ENCODE results near the gene MTO1.
"Not testable (repeated sequence)": the region's sequence is repeated elsewhere in the genome, so short reads cannot be mapped to it uniquely, and the experiment has no call there.

Gene MTO1

DNA sequence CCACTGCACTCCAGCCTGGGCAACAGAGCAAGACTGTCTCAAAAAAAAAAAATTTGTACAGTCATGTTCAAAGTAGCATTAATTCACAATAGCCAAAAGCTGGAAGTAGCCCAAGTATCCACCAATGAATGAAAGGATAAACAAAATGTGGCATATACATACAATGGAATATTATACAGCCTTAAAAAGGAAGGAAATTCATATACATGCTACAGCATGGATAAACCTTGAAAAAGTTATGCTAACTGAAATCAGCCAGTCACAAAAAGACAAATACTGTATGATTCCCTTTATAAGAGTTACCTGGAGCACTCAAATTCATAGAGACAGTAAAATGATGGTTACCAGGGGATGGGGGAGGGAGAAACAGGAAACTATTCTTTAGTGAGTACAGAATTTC is 43.6 kb downstream of the MTO1 start:
- no peak for DNase-seq

DNA sequence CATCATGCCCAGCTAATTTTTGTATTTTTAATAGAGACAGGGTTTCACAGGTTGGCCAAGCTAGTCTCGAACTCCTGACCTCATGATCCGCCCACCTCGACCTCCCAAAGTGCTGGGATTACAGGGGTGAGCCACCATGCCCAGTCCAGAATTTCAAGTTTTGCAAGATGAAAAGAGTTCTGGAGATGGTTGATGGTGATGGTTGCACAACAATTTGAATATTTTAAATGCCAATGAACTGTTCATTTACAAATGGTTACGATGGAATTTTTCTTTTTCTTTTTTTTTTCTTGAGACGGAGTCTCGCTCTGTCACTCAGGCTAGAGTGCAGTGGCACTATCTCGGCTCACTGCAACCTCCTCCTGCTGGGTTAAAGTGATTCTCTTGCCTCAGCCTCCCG is 44.2 kb downstream of the MTO1 start:
- DNase-seq: not testable (repeated sequence)

DNA sequence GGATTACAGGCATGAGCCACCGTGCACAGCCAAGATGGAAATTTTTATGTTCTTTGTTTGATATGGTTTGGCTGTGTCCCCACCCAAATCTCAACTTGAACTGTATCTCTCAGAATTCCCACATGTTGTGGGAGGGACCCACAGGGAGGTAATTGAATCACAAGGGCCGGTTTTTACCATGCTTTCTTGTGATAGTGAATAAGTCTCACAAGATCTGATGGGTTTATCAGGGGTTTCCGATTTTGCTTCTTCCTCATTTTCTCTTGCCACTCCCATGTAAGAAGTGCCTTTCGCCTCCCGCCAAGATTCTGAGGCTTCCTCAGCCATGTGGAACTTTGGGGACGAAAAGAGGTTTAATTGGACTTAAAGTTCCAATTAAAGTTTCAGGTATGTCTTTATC is 44.7 kb downstream of the MTO1 start:
- no peak for DNase-seq

DNA sequence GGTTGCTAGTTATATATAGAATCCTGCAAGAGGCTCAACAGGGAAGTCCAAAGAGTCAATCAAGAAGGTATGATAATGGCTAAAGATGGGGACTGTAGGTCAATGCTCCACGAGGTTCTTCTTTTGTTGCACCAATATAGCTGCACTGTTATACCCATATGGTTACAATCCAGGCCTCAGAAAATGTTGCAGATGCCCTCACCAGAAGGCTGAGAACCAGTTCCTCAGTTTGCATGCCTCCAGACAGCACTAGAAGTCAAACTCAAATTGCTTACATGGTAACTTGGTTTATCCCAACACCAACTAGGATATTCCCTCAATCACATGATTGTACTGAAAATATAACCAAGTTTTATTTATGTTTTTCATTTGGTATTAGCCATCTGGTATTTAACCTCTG is 47.2 kb downstream of the MTO1 start:
- DNase-seq: no peak

DNA sequence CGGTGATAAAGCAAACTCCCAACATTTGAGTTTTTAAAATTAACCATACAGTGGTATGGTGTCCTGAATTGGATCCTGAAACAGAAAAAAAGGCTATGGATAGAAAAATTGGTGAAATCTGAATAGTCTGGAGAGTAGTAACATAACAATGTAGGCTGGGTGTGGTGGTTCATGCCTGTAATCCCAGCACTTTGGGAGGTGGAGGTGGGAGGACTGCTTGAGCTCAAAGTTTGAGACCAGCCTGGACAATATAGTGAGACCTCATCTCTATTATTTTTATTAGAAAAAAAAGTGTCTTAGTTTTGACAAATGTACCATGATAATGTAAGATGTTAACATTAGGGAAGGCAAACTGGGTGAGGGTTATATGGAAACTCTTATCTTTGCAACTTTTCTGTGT is 48.3 kb downstream of the MTO1 start:
- DNase-seq: no peak

DNA sequence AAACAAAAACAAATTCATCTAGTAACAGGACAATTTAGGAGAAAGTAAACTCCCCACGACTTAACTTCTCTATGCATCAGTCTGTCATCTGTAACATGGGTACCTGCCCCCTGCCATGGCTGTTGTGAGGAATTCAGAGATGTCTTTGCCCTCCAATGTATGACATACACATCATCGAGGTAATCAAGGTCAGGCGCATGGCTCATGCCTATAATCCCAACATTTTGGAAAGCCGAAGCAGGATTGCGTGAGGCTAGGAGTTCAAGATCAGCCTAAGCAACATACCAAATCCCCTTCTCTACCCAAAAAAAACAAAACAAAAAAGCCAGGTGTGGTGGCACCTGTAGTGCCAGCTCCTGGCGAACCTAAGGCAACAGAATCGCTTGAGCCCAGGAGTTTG is 50.3 kb downstream of the MTO1 start:
- DNase-seq: no peak

DNA sequence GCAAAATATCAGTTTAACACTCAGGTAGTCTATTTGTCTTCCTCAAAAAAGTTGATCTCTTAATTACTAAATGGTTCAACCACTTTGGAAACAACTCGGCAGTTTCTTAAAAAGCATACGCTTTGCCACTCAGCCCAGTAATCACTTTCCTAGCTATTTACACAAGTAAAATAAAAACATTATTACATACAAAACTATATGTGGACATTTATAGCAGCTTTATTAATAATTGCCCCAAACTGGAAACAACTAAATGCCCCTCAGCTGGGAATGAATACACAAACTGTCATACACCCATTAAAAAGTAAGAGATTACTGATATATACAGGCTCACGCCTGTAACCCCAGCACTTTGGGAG is 51.9 kb downstream of the MTO1 start:
- no peak for DNase-seq

DNA sequence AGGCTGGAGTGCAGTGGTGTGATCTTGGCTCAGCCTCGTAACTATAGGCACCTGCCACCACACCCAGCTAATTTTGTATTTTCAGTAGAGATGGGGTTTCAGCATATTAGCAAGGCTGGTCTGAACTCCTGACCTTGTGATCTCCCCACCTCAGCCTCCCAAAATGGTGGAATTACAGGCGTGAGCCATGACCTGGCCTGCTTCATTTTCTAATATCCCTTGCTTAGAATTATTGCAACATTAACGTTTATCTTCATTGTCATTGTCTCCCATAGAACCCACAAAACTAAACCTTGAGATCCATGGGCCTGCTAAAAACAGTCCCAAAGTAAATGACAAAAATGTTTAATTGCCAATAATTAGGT is 53.2 kb downstream of the MTO1 start:
- DNase-seq: no peak

DNA sequence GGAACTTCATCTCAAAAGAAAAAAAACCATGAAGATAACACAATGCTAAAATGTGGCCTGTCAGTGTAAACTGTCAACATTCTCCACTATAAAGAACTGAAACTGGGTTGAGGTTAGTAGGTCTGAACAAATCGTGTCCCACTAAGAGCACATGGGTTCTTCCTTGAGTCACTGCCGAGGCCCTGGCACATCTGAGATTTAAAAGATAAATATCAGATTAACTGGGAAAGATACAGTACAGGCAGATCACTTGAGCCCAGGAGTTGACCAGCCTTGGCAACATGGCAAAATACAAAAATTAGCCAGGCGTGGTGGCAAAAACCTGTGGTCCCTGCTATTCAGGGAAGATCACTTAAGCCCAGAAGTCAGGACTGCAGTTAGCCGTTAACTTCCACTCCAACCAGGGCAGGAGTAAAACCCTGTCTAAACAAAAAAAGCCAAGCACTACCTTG is 53.7 kb downstream of the MTO1 start:
- no peak for DNase-seq

DNA sequence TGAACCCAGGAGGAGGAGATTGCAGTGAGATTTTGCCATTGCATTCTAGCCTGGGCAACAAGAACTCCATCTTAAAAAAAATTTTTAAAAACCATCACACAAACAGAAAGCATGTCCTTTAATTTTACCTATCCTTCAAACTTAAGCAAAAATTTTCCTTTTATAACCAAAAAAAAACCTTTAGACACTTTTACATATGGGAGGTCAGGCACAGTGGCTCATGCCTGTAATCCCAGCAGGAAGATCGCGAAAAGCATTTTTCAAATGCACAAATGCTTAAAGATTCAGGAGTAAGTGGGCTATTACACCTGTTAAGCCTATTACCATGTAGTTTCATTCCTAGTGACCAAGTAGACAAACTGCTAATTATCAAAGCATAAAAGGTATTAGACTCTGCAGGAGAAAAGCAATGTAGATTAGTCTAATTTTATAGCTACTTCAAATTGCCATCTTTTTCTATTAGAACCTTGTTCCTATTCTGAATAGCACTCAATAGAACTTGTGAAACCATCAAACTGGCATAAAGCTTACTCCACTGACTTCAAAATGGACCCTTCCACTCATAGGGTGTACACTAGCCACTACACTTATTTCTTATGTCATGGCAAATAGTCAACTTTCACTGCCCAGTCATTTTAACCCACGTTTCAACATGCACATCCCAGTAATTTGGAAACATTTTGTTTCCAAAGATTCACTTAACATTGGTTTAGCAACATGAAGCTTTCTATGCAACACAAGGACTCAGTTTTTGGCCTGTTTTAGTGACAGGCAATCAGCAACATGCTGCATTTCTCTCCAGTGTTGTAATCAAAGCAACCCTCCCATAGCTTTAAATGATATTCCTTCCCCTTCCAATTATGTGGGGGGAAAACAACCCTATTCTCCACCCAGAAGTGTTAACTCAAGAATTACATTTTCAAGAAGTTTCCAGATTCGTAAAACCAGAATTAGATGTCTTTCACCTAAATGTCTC is 55.3 kb downstream of the MTO1 start:
- DNase-seq: no peak

DNA sequence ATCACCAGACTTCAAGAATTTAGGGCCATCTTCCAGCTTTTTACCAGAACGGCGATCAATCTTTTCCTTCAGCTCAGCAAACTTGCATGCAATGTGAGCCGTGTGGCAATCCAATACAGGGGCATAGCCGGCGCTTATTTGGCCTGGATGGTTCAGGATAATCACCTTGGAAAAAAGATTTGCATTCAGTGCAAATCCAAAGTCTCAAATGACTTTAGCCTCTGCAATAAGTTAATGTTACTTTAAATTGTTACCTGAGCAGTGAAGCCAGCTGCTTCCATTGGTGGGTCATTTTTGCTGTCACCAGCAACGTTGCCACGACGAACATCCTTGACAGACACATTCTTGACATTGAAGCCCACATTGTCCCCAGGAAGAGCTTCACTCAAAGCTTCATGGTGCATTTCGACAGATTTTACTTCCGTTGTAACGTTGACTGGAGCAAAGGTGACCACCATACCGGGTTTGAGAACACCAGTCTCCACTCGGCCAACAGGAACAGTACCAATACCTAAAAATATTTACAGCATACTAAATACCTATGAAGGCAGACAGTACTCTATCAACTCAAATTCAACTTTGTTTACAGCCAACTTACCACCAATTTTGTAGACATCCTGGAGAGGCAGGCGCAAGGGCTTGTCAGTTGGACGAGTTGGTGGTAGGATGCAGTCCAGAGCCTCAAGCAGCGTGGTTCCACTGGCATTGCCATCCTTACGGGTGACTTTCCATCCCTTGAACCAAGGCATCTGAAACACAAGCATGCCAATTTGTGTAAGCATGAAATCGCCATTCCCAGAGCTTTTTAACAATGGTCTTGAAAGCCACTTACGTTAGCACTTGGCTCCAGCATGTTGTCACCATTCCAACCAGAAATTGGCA is 56.8 kb downstream of the MTO1 start:
- DNase-seq: not testable (repeated sequence)

DNA sequence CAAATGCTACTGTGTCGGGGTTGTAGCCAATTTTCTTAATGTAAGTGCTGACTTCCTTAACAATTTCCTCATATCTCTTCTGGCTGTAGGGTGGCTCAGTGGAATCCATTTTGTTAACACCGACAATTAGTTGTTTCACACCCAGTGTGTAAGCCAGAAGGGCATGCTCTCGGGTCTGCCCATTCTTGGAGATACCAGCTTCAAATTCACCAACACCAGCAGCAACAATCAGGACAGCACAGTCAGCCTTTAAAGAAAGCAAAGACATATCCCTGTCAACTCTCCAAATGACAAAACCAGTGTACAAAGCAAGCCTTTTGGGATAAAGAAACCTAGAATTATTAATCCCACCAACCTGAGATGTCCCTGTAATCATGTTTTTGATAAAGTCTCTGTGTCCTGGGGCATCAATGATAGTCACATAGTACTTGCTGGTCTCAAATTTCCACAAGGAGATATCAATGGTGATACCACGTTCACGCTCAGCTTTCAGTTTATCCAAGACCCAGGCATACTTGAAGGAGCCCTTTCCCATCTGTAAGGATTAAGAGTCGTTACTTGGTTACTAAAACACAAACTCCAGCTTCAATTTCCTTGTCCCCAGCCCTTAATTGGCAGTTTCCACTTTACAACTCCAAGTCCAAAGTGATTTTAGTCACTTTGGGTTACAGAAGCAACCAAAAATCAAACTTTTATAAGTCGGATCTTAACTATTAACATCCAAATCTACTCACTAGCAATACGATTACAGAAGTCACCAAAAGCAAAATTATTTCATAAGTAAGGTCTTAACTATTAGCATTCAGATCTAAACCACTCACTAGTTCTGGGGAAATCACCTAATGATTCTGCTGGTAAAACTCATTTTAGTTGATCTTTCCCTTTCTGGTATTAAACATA is 57.7 kb downstream of the MTO1 start:
- DNase-seq: not testable (repeated sequence)

DNA sequence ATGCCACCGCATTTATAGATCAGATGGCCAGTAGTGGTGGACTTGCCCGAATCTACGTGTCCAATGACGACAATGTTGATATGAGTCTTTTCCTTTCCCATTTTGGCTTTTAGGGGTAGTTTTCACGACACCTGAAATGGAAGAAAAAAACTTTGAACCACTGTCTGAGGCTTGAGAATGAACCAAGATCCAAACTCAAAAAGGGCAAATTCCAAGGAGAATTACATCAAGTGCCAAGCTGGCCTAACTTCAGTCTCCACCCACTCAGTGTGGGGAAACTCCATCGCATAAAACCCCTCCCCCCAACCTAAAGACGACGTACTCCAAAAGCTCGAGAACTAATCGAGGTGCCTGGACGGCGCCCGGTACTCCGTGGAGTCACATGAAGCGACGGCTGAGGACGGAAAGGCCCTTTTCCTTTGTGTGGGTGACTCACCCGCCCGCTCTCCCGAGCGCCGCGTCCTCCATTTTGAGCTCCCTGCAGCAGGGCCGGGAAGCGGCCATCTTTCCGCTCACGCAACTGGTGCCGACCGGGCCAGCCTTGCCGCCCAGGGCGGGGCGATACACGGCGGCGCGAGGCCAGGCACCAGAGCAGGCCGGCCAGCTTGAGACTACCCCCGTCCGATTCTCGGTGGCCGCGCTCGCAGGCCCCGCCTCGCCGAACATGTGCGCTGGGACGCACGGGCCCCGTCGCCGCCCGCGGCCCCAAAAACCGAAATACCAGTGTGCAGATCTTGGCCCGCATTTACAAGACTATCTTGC is 58.6 kb downstream of the MTO1 start:
- DNase-seq: peak; percentile 6

DNA sequence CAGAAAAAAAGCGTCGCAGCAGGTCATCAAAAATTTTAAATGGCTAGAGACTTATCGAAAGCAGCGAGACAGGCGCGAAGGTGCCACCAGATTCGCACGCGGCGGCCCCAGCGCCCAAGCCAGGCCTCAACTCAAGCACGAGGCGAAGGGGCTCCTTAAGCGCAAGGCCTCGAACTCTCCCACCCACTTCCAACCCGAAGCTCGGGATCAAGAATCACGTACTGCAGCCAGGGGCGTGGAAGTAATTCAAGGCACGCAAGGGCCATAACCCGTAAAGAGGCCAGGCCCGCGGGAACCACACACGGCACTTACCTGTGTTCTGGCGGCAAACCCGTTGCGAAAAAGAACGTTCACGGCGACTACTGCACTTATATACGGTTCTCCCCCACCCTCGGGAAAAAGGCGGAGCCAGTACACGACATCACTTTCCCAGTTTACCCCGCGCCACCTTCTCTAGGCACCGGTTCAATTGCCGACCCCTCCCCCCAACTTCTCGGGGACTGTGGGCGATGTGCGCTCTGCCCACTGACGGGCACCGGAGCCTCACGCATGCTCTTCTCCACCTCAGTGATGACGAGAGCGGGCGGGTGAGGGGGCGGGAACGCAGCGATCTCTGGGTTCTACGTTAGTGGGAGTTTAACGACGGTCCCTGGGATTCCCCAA is 59.3 kb downstream of the MTO1 start, which contains the start of gene EEF1A1:
TSS of gene EEF1A1 (minus strand) at position 345 of the 663 bp plus-strand sequence. CDS start 1,006 bp downstream, outside the sequence.
- DNase-seq: peak; percentile 95

DNA sequence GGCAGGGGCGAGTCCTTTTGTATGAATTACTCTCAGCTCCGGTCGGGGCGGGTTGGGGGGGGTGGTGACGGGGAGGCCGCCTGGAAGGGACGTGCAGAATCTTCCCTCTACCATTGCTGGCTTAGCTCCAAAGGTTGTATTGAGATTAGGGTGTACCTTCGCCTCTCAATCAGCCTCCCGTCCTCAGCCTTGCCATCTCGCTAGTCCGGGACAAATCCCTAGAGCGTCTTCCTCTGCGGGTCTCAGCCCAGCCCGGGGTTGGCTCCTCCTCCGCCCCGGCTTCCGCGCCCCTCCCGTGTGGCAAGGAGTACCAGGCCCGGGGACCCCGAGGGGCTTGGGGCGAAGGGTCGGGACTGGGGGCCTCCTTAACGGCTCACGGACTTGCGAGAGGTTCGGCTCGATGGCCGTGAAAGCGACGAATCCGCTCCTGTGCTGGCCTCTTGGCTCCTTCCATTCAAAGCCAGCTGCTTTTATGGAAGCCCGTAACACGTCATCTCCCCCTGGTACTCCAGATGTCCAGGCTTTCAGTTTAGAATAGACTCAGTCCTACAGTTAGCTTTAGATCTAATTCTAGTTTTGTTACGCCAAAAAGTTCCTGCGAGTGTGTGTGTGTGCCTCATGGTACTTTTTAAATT is 59.9 kb downstream of the MTO1 start:
- DNase-seq: peak; percentile 48

DNA sequence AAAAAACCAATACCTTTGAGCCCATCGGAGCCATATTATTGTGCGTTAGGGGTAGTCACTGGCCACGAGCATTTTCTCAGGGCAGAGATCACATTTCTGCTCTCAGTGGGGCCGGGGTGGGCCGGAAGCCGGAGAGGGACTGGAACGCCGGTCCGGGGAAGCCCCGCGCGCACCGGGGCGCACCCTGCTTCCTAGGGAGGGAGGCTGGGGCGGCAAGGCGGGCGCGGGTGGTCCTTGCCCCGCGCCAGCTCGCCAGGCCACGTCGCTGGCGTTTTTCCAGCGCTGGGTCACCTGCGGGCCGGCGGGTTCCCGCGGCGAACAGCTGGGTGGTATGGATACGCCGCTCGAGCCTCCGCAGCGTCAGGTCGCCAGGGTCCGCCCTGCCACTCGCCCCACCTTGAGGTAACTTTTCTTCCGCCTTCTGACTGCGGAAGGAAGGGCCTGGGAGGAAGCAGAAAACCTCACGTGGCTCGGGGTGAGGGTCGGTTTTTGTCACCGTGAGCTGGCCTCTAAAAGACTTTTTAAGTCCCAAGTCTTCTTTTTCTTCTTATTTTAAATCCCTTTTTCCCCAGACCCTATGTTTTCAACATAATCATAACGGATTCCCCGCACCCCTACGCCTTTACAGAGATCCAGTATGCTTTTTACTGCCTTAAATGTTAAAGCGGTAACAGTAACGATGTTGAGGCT is 62.0 kb downstream of the MTO1 start:
- no peak for DNase-seq

DNA sequence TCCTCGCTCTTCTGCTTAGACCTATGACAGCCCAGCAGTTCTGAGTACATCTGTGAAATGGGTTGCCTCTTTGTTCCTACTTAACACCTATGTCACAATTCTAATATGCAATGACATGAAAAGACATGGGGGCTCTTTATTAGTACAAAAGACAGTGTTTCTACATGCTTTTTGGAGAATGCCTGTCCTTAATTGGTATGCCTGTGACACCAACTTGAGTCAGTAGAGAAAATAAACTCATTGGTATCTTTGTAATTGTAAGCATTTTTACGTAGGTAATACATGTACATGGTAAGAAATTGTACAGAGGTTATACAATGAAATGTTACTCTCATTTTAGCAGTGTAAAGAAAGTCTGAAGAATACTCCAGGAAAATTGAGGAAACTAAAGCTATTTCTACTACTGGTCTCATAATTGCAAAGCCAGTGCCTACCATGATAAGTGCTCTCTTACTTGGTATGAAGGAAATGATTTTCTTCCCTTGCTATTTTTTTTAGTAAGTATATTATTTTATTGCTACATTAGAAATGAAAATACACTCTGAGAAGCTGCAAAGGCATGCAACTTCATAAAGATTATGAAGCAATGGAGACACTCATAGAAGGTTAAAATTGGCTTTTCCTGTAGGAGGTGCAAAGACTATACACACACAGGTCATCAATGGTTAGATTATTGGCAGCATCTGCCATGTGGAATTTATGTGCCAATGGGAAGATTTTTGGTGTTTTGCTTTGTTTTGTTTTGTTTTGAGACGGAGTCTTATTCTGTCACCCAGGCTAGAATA is 64.2 kb downstream of the MTO1 start:
- DNase-seq: no peak

DNA sequence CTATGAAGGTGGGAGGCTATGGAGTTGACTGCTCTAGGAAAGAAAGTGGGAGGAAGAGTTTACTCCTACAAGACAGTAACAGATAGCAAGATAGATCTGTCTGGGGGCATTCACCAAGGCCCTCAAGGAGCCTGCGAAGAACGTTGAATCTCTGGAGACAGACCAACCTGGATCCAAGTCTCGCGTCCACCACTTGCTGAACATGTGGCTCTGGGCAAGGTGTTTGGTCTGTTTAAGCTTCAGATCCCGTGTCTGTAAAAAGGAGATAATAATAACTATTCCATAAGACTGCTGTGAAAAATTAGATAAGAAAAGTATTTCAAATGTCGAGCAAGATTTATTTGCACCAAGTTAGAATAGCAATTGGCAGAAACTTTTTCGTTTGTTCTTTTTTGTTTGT is 67.4 kb downstream of the MTO1 start:
- no peak for DNase-seq

DNA sequence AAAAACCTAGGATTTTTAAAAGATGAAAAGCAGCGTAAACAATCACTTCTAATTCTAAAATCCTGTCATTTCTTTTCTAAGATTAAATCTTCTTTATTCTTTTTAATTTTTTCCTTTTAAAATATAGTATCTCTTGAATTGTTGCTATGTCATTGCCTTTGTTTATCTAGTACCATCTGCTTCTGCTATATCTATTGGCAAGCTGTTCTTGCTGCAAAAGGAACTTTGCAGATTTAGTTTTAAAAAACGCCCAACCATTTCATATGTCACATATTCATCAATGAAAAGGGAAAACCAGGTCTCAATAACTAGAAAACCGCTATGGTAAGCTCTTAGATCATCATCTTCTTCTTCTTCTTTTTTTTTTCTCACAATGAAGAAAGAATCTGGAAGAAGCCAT is 70.8 kb downstream of the MTO1 start:
- DNase-seq: no peak

Data from NCI-H1694 (cell line).